IMR-90 (cell line): ENCODE data around the gene CAMK4. TPM values are rescaled to one million over a fixed set of nuclear protein-coding genes. Genes with fewer than 3 reads are reported as not detected.

ENCODE experiments used
- ATAC-seq: fragments of 200-7000 bp; cut with Tn5 transposase; 2 replicates; pipeline ENCODE4 v1.9.1; 2020; ENCODE audit warnings: low read depth, mild to moderate bottlenecking, moderate library complexity
- BruUV-seq: library from RNA; stranded (reverse); fragments of 400-500 nt; replicated peaks from 2 replicates; lab custom pipeline; 2021; lab: Mats Ljungman, UMichigan
- CTCF ChIA-PET: fragments of 300-600 bp; formaldehyde crosslinking; extraction: SDS; loops from one replicate; lab custom pipeline; 2021; ENCODE audit warnings: antibody characterized with exemption; lab: Yijun Ruan, JAX
- POLR2A ChIA-PET: fragments of 300-600 bp; sonication (Branson Sonifier 250); formaldehyde crosslinking; loops from one replicate; lab custom pipeline; 2022; ENCODE audit warnings: antibody characterized with exemption; ENCODE audit not compliant: unreplicated experiment; lab: Charles Lee
- DNase-seq: peaks from one replicate; pipeline ENCODE4 v3.0.0; 2013
- H2AFZ ChIP-seq: replicated peaks from 2 replicates; pipeline ENCODE3; 2013; ENCODE audit warnings: low read length, mild to moderate bottlenecking; ENCODE audit not compliant: poor library complexity
- H2AK5ac ChIP-seq: 2 replicates; pipeline ENCODE4 v1.6.1; 2013; ENCODE audit warnings: low read depth, low read length, inconsistent platforms
- H2AK9ac ChIP-seq: replicated peaks from 2 replicates; pipeline ENCODE3; 2013; ENCODE audit warnings: mild to moderate bottlenecking, low read depth, low read length, moderate library complexity; ENCODE audit not compliant: poor library complexity
- H2BK120ac ChIP-seq: 2 replicates; pipeline ENCODE4 v1.6.1; 2013; ENCODE audit warnings: low read depth, low read length, inconsistent platforms
- H2BK15ac ChIP-seq: 3 replicates; pipeline ENCODE4 v1.6.1; 2013; ENCODE audit warnings: low read depth, low read length, inconsistent platforms
- H2BK20ac ChIP-seq: 2 replicates; pipeline ENCODE4 v1.6.1; 2013; ENCODE audit warnings: low read depth, mild to moderate bottlenecking, inconsistent platforms, low read length, moderate library complexity
- H2BK5ac ChIP-seq: 2 replicates; pipeline ENCODE4 v1.6.1; 2013; ENCODE audit warnings: mild to moderate bottlenecking, low read depth, low read length, inconsistent platforms; ENCODE audit not compliant: poor library complexity, severe bottlenecking
- H3K14ac ChIP-seq: replicated peaks from 2 replicates; pipeline ENCODE4 v1.6.1; 2013; ENCODE audit warnings: low read depth, low read length, inconsistent platforms
- H3K18ac ChIP-seq: 2 replicates; pipeline ENCODE4 v1.6.1; 2013; ENCODE audit warnings: low read depth, low read length, control low read depth
- H3K23ac ChIP-seq: 2 replicates; pipeline ENCODE4 v1.6.1; 2013; ENCODE audit warnings: low read depth, low read length, inconsistent platforms
- H3K27ac ChIP-seq: 2 replicates; pipeline ENCODE4 v1.5.1; 2013; ENCODE audit warnings: mild to moderate bottlenecking, control low read depth, low read length; ENCODE audit not compliant: insufficient read depth
- H3K27me3 ChIP-seq: 2 replicates; pipeline ENCODE4 v1.6.1; 2013; ENCODE audit warnings: low read length; ENCODE audit not compliant: control insufficient read depth, insufficient read depth
- H3K36me3 ChIP-seq: 2 replicates; pipeline ENCODE4 v1.6.1; 2013; ENCODE audit warnings: low read length, mixed read lengths; ENCODE audit not compliant: control insufficient read depth, insufficient read depth
- H3K4ac ChIP-seq: 2 replicates; pipeline ENCODE4 v1.6.1; 2013; ENCODE audit warnings: low read depth, low read length, inconsistent platforms
- H3K4me1 ChIP-seq: 2 replicates; pipeline ENCODE4 v1.6.1; 2013; ENCODE audit warnings: low read length, mixed read lengths; ENCODE audit not compliant: control insufficient read depth, insufficient read depth
- H3K4me2 ChIP-seq: 2 replicates; pipeline ENCODE4 v1.6.1; 2013; ENCODE audit warnings: low read depth, mild to moderate bottlenecking, control low read depth, low read length, moderate library complexity
- H3K4me3 ChIP-seq: 2 replicates; pipeline ENCODE4 v1.5.1; 2013; ENCODE audit warnings: low read depth, mild to moderate bottlenecking, control low read depth, low read length, moderate library complexity; ENCODE audit not compliant: insufficient read depth
- H3K56ac ChIP-seq: 2 replicates; pipeline ENCODE4 v1.6.1; 2013; ENCODE audit warnings: low read length, inconsistent platforms; ENCODE audit not compliant: insufficient read depth; ENCODE audit errors: extremely low read depth
- H3K79me1 ChIP-seq, 2 experiments: 2 replicates each; pipeline ENCODE4 v1.6.1; 2013; ENCODE audit warnings: low read length in 2 of 2, inconsistent platforms in 1 of 2, low read depth in 1 of 2
- H3K9ac ChIP-seq: 2 replicates; pipeline ENCODE4 v1.6.1; 2013; ENCODE audit warnings: low read depth, low read length, control low read depth
- H3K9me1 ChIP-seq: 2 replicates; pipeline ENCODE4 v1.6.1; 2013; ENCODE audit warnings: low read length, inconsistent platforms; ENCODE audit not compliant: insufficient read depth
- H3K9me3 ChIP-seq: 2 replicates; pipeline ENCODE4 v1.6.1; 2013; ENCODE audit warnings: low read length; ENCODE audit not compliant: control insufficient read depth, insufficient read depth
- H4K20me1 ChIP-seq: 2 replicates; pipeline ENCODE4 v1.6.1; 2013; ENCODE audit warnings: low read length, inconsistent platforms; ENCODE audit not compliant: insufficient read depth
- H4K5ac ChIP-seq: 2 replicates; pipeline ENCODE4 v1.6.1; 2013; ENCODE audit warnings: mild to moderate bottlenecking, low read depth, low read length, control low read depth
- H4K8ac ChIP-seq, 2 experiments: 2 replicates each; pipeline ENCODE4 v1.6.1; 2013; ENCODE audit warnings: low read depth in 2 of 2, low read length in 2 of 2, control low read depth in 1 of 2, inconsistent platforms in 1 of 2
- H4K91ac ChIP-seq: 2 replicates; pipeline ENCODE4 v1.6.1; 2013; ENCODE audit warnings: low read depth, low read length, inconsistent platforms; ENCODE audit not compliant: insufficient read depth
- BHLHE40 ChIP-seq: fragments of 150-350 bp; IDR thresholded peaks from 2 replicates; pipeline ENCODE4 v1.6.1; 2016; ENCODE audit warnings: mild to moderate bottlenecking, low read depth, low read length
- CEBPB ChIP-seq: IDR thresholded peaks from 2 replicates; pipeline ENCODE4 v1.6.1; 2012; ENCODE audit warnings: low read depth, low read length, improper control_type of control experiment
- CHD1 ChIP-seq: IDR thresholded peaks from 2 replicates; pipeline ENCODE4 v1.6.1; 2012; ENCODE audit warnings: low read depth, low read length, improper control_type of control experiment
- FOS ChIP-seq: fragments of 150-350 bp; IDR thresholded peaks from 2 replicates; pipeline ENCODE4 v1.6.1; 2016; ENCODE audit warnings: low read depth, low read length
- MAFK ChIP-seq: IDR thresholded peaks from 2 replicates; pipeline ENCODE4 v1.6.1; 2012; ENCODE audit warnings: low read depth, low read length, improper control_type of control experiment
- MAZ ChIP-seq: IDR thresholded peaks from 2 replicates; pipeline ENCODE4 v1.6.1; 2012; ENCODE audit warnings: low read depth, mild to moderate bottlenecking, low read length, improper control_type of control experiment, moderate library complexity, borderline replicate concordance
- MXI1 ChIP-seq: IDR thresholded peaks from 2 replicates; pipeline ENCODE4 v1.6.1; 2012; ENCODE audit warnings: low read depth, mild to moderate bottlenecking, low read length, moderate library complexity, borderline replicate concordance
- NFE2L2 ChIP-seq: fragments of 150-350 bp; IDR thresholded peaks from 2 replicates; pipeline ENCODE4 v1.6.1; 2016; ENCODE audit warnings: low read depth, mild to moderate bottlenecking, low read length
- POLR2A ChIP-seq: IDR thresholded peaks from 2 replicates; pipeline ENCODE4 v1.6.1; 2012; ENCODE audit warnings: mild to moderate bottlenecking, low read depth, low read length
- RAD21 ChIP-seq: IDR thresholded peaks from 2 replicates; pipeline ENCODE4 v1.6.1; 2012; ENCODE audit warnings: low read length, improper control_type of control experiment
- RFX5 ChIP-seq: IDR thresholded peaks from 2 replicates; pipeline ENCODE4 v1.8.0; 2012; ENCODE audit warnings: low read depth, mild to moderate bottlenecking, low read length, moderate library complexity
- SMC3 ChIP-seq: fragments of 150-350 bp; IDR thresholded peaks from 2 replicates; pipeline ENCODE4 v1.6.1; 2016; ENCODE audit warnings: low read depth, mild to moderate bottlenecking, antibody characterized with exemption, low read length, moderate library complexity
- WGBS, 2 experiments: methylation state at CpG; one replicate each; pipeline versions ENCODE4 v1.1.5 to v1.1.7; 2013; ENCODE audit warnings: missing lambda C conversion rate in 2 of 2; ENCODE audit not compliant: insufficient read length in 1 of 2; ENCODE audit errors: extremely low coverage in 2 of 2; 5-methylcytosine and 5-hydroxymethylcytosine counted together
- dilution Hi-C: fragments of 300-500 bp; cut with HindIII; formaldehyde crosslinking; loops from one replicate; pipeline ENCODE4 v1.14.3; 2018; ENCODE audit warnings: low sequenced_read_pairs; ENCODE audit not compliant: unreplicated experiment
- in situ Hi-C: fragments of 300-500 bp; cut with MboI; formaldehyde crosslinking; loops from 3 replicates; pipeline ENCODE4 v1.14.3; 2019; ENCODE audit warnings: low sequenced_read_pairs, inconsistent platforms, mixed read lengths
- intact Hi-C: fragments of 100-400 bp; cut with micrococcal nuclease; formaldehyde crosslinking; loops from 2 replicates; pipeline ENCODE4 v1.10.0; 2022
- polyA plus RNA-seq, 3 experiments: library from polyadenylated mRNA; depleted of rRNA; stranded (reverse); fragments of >200 nt; gene quantifications; 2 replicates each; pipeline ENCODE4 v1.2.3, GENCODE V29; 2012; ENCODE audit warnings: low replicate concordance in 1 of 3
- total RNA-seq: library from RNA; depleted of rRNA; stranded (reverse); fragments of >200 nt; gene quantifications from 2 replicates; pipeline ENCODE4 v1.2.3, GENCODE V29; 2012
- TF ChIP-seq, protein P1 (sequence below): conservative IDR thresholded peaks from 2 replicates; pipeline ENCODE4 v1.5.1; 2012; ENCODE audit warnings: mild to moderate bottlenecking, low read depth, low read length, improper control_type of control experiment
- TF ChIP-seq, protein P2 (sequence below): fragments of 150-350 bp; IDR thresholded peaks from 2 replicates; pipeline ENCODE4 v1.6.1; 2017; ENCODE audit warnings: mild to moderate bottlenecking, antibody characterized with exemption, low read length, low read depth
- TF ChIP-seq, protein P3 (sequence below): fragments of 150-350 bp; IDR thresholded peaks from 2 replicates; pipeline ENCODE4 v1.6.1; 2016; ENCODE audit warnings: low read depth, mild to moderate bottlenecking, low read length, moderate library complexity, borderline replicate concordance

The CAMK4 gene
- total and polyA plus RNA-seq, 2 of the 4 experiments (the other 2 are of a cell fraction) = 3.7 to 4.8 TPM

- in situ Hi-C loops = no loop called here
Observed at GRCh38 chr5:111434800-111435199, 210.6 kb downstream of the CAMK4 start.

More at GRCh38 chr5:111434800-111435199, 210.6 kb downstream of the CAMK4 start:
- Histone ChIP-seq H3K23ac (no peak overlapping the region), H4K8ac (no peak overlapping the region), H4K5ac (no peak overlapping the region), H4K20me1 (no peaks in the 10 kb centered on the region), H3K9ac (no peak overlapping the region), H3K27ac (no peak overlapping the region), H2BK15ac (no peak overlapping the region), H3K36me3 (no peaks in the 10 kb centered on the region), H3K4me2 (no peak overlapping the region), H3K4ac (no peak overlapping the region), H3K27me3 (no peaks in the 10 kb centered on the region), H3K4me3 (no peak overlapping the region), H4K91ac (no peak overlapping the region), H3K56ac (no peak overlapping the region), H3K9me3 (no peaks in the 10 kb centered on the region), H3K14ac (no peak overlapping the region), H3K4me1 (peaks cover 7% of the 10 kb centered on the region), H3K79me1 (no peaks in the 10 kb centered on the region), H2BK20ac (no peak overlapping the region), H2BK5ac (no peak overlapping the region), H3K18ac (no peak overlapping the region), H2AFZ (no peak overlapping the region), H2AK5ac (no peak overlapping the region), H2BK120ac (no peak overlapping the region), H3K9me1 (peaks cover 9% of the 10 kb centered on the region), H2AK9ac (no peak overlapping the region)
- ATAC-seq (no peak), DNase-seq (no peak)
- intact Hi-C loops (loop anchor here (5.0 kb wide), 1 partner anchor 37 kb away; no protein-coding TSS in a partner anchor), dilution Hi-C loops (no loop called here)
- TF ChIP-seq, protein P1, sequence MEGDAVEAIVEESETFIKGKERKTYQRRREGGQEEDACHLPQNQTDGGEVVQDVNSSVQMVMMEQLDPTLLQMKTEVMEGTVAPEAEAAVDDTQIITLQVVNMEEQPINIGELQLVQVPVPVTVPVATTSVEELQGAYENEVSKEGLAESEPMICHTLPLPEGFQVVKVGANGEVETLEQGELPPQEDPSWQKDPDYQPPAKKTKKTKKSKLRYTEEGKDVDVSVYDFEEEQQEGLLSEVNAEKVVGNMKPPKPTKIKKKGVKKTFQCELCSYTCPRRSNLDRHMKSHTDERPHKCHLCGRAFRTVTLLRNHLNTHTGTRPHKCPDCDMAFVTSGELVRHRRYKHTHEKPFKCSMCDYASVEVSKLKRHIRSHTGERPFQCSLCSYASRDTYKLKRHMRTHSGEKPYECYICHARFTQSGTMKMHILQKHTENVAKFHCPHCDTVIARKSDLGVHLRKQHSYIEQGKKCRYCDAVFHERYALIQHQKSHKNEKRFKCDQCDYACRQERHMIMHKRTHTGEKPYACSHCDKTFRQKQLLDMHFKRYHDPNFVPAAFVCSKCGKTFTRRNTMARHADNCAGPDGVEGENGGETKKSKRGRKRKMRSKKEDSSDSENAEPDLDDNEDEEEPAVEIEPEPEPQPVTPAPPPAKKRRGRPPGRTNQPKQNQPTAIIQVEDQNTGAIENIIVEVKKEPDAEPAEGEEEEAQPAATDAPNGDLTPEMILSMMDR = no peak
- no peak for TF ChIP-seq MAZ
- TF ChIP-seq CHD1 = no peak
- TF ChIP-seq RFX5 = no peak
- TF ChIP-seq MAFK = no peak
- no peak for TF ChIP-seq CEBPB
- no peak for TF ChIP-seq BHLHE40
- no peak for TF ChIP-seq SMC3
- TF ChIP-seq, protein P2, sequence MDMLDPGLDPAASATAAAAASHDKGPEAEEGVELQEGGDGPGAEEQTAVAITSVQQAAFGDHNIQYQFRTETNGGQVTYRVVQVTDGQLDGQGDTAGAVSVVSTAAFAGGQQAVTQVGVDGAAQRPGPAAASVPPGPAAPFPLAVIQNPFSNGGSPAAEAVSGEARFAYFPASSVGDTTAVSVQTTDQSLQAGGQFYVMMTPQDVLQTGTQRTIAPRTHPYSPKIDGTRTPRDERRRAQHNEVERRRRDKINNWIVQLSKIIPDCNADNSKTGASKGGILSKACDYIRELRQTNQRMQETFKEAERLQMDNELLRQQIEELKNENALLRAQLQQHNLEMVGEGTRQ = no peak
- no peak for TF ChIP-seq NFE2L2
- no peak for TF ChIP-seq FOS
- TF ChIP-seq POLR2A = no peak
- no peak for TF ChIP-seq MXI1
- TF ChIP-seq, protein P3, sequence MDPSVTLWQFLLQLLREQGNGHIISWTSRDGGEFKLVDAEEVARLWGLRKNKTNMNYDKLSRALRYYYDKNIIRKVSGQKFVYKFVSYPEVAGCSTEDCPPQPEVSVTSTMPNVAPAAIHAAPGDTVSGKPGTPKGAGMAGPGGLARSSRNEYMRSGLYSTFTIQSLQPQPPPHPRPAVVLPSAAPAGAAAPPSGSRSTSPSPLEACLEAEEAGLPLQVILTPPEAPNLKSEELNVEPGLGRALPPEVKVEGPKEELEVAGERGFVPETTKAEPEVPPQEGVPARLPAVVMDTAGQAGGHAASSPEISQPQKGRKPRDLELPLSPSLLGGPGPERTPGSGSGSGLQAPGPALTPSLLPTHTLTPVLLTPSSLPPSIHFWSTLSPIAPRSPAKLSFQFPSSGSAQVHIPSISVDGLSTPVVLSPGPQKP = no peak
- TF ChIP-seq RAD21 = no peak
- ChIA-PET CTCF (no interaction called here), POLR2A (no interaction called here)
- no CpG with 5 or more reads among the region's 1 CpG for WGBS, 2 experiments
- BruUV-seq = no TSS peak
